H9 (cell line): ENCODE data around the gene IGFL1. TPM values are rescaled to one million over a fixed set of nuclear protein-coding genes. Genes with fewer than 3 reads are reported as not detected.

ENCODE experiments used
- DNase-seq: peaks from one replicate; pipeline ENCODE4 v3.0.0-alpha.2; 2017
- H2AFZ ChIP-seq: one replicate; pipeline ENCODE4 v1.6.1; 2013; ENCODE audit warnings: mild to moderate bottlenecking, low read length, control low read depth, moderate library complexity
- H2AK5ac ChIP-seq: 2 replicates; pipeline ENCODE4 v1.6.1; 2013; ENCODE audit warnings: low read length, control low read depth, mixed read lengths; ENCODE audit not compliant: insufficient read length
- H2BK120ac ChIP-seq: one replicate; pipeline ENCODE4 v1.6.1; 2013; ENCODE audit warnings: low read depth, mild to moderate bottlenecking, low read length, control low read depth, inconsistent platforms; ENCODE audit not compliant: poor library complexity, severe bottlenecking
- H2BK12ac ChIP-seq: 2 replicates; pipeline ENCODE4 v1.6.1; 2013; ENCODE audit warnings: low read length, control low read depth, mixed read lengths, low read depth; ENCODE audit not compliant: insufficient read length
- H2BK15ac ChIP-seq: 2 replicates; pipeline ENCODE4 v1.6.1; 2013; ENCODE audit warnings: low read depth, low read length, control low read depth
- H2BK20ac ChIP-seq: one replicate; pipeline ENCODE4 v1.6.1; 2013; ENCODE audit warnings: low read depth, mild to moderate bottlenecking, low read length, control low read depth, inconsistent platforms; ENCODE audit not compliant: poor library complexity, severe bottlenecking
- H2BK5ac ChIP-seq: 2 replicates; pipeline ENCODE4 v1.6.1; 2013; ENCODE audit warnings: low read length, control low read depth, mixed read lengths; ENCODE audit not compliant: insufficient read length
- H3K14ac ChIP-seq: 2 replicates; pipeline ENCODE4 v1.6.1; 2013; ENCODE audit warnings: low read length, control low read depth; ENCODE audit not compliant: insufficient read depth
- H3K18ac ChIP-seq: 2 replicates; pipeline ENCODE4 v1.6.1; 2013; ENCODE audit warnings: low read depth, mild to moderate bottlenecking, mixed read lengths, low read length, control low read depth; ENCODE audit not compliant: insufficient read length
- H3K23ac ChIP-seq: 2 replicates; pipeline ENCODE4 v1.6.1; 2013; ENCODE audit warnings: low read length, control low read depth, mixed read lengths, low read depth; ENCODE audit not compliant: insufficient read length
- H3K23me2 ChIP-seq: 2 replicates; pipeline ENCODE4 v1.6.1; 2013; ENCODE audit warnings: low read depth, mild to moderate bottlenecking, mixed read lengths, low read length, control low read depth; ENCODE audit not compliant: insufficient read length, poor library complexity, severe bottlenecking
- H3K27ac ChIP-seq: 2 replicates; pipeline ENCODE4 v1.5.1; 2013; ENCODE audit warnings: low read length, control low read depth, mixed read lengths, low read depth; ENCODE audit not compliant: insufficient read length
- H3K27me3 ChIP-seq: 2 replicates; pipeline ENCODE4 v1.6.1; 2013; ENCODE audit warnings: low read length, control low read depth, inconsistent platforms; ENCODE audit not compliant: insufficient read depth
- H3K4ac ChIP-seq: 2 replicates; pipeline ENCODE4 v1.6.1; 2013; ENCODE audit warnings: low read depth, mild to moderate bottlenecking, control low read depth, inconsistent platforms, low read length, moderate library complexity
- H3K4me1 ChIP-seq: 2 replicates; pipeline ENCODE4 v1.6.1; 2013; ENCODE audit warnings: low read length, control low read depth, inconsistent platforms; ENCODE audit not compliant: insufficient read depth
- H3K4me2 ChIP-seq: 2 replicates; pipeline ENCODE4 v1.6.1; 2013; ENCODE audit warnings: low read length, control low read depth, mixed read lengths; ENCODE audit not compliant: insufficient read length, insufficient read depth
- H3K56ac ChIP-seq: 2 replicates; pipeline ENCODE4 v1.6.1; 2013; ENCODE audit warnings: low read depth, mild to moderate bottlenecking, mixed read lengths, low read length, control low read depth; ENCODE audit not compliant: insufficient read length
- H3K79me1 ChIP-seq: 2 replicates; pipeline ENCODE4 v1.6.1; 2013; ENCODE audit warnings: low read depth, mild to moderate bottlenecking, moderate library complexity, low read length, control low read depth, inconsistent platforms; ENCODE audit not compliant: insufficient read depth, poor library complexity, severe bottlenecking
- H3K79me2 ChIP-seq: 2 replicates; pipeline ENCODE4 v1.6.1; 2013; ENCODE audit warnings: low read length, control low read depth, inconsistent platforms; ENCODE audit not compliant: insufficient read depth
- H3K9ac ChIP-seq: 2 replicates; pipeline ENCODE4 v1.6.1; 2013; ENCODE audit warnings: low read length, control low read depth, mixed read lengths; ENCODE audit not compliant: insufficient read length; ENCODE audit errors: extremely low read depth
- H3K9me3 ChIP-seq: one replicate; pipeline ENCODE4 v1.6.1; 2013; ENCODE audit warnings: low read depth, low read length, inconsistent platforms; ENCODE audit not compliant: control insufficient read depth
- H3T11ph ChIP-seq: one replicate; pipeline ENCODE4 v1.6.1; 2013; ENCODE audit warnings: mild to moderate bottlenecking, low read length, control low read depth, inconsistent platforms
- H4K20me1 ChIP-seq: one replicate; pipeline ENCODE4 v1.6.1; 2013; ENCODE audit not compliant: control insufficient read depth, insufficient read length, insufficient read depth
- H4K5ac ChIP-seq: 2 replicates; pipeline ENCODE4 v1.6.1; 2013; ENCODE audit warnings: low read depth, mild to moderate bottlenecking, mixed read lengths, low read length, control low read depth; ENCODE audit not compliant: insufficient read length
- H4K8ac ChIP-seq: replicated peaks from 2 replicates; pipeline ENCODE4 v1.6.1; 2013; ENCODE audit warnings: low read length, control low read depth, mixed read lengths, low read depth; ENCODE audit not compliant: insufficient read length
- H4K91ac ChIP-seq: 2 replicates; pipeline ENCODE4 v1.6.1; 2013; ENCODE audit warnings: low read depth, mild to moderate bottlenecking, moderate library complexity, mixed read lengths, low read length, control low read depth; ENCODE audit not compliant: insufficient read length
- H3K27ac Mint-ChIP-seq, 3 experiments: 2 replicates in 2 of 3; 3 replicates in 1 of 3; pipeline ENCODE4 v1.8.0; 2020 to 2021; ENCODE audit warnings: mixed read lengths in 3 of 3, mild to moderate bottlenecking in 1 of 3, moderate library complexity in 1 of 3
- H3K27me3 Mint-ChIP-seq: 2 replicates; pipeline ENCODE4 v1.8.0; 2021; ENCODE audit warnings: low read depth, mild to moderate bottlenecking, moderate library complexity, mixed read lengths
- H3K36me3 Mint-ChIP-seq, 3 experiments: 2 replicates in 2 of 3; 3 replicates in 1 of 3; pipeline ENCODE4 v1.8.0; 2020 to 2021; ENCODE audit warnings: low read depth in 3 of 3, mixed read lengths in 3 of 3; ENCODE audit not compliant: insufficient read depth in 1 of 3
- H3K4me1 Mint-ChIP-seq, 2 experiments: 2 replicates each; pipeline ENCODE4 v1.8.0; 2020; ENCODE audit warnings: mixed read lengths in 2 of 2
- H3K4me3 Mint-ChIP-seq, 2 experiments: 2 replicates in 1 of 2; 3 replicates in 1 of 2; pipeline ENCODE4 v1.8.0; 2020 to 2021; ENCODE audit warnings: mild to moderate bottlenecking in 2 of 2, mixed read lengths in 2 of 2, moderate library complexity in 1 of 2
- H3K9me3 Mint-ChIP-seq, 2 experiments: 2 replicates in 1 of 2; 3 replicates in 1 of 2; pipeline ENCODE4 v1.8.0; 2020; ENCODE audit warnings: mild to moderate bottlenecking in 2 of 2, mixed read lengths in 2 of 2, moderate library complexity in 1 of 2
- CTCF ChIP-seq: fragments of 200-600 bp; sonication (generic); conservative IDR thresholded peaks from 3 replicates; pipeline ENCODE4 v1.8.0; 2021; ENCODE audit warnings: antibody characterized with exemption, mild to moderate bottlenecking
- WGBS: extraction: QIAGEN DNeasy Blood & Tissue Kit; methylation state at CpG from one replicate; pipeline ENCODE4 v1.1.7; 2013; ENCODE audit warnings: missing lambda C conversion rate, low lambda C conversion rate, mixed read lengths; ENCODE audit not compliant: insufficient read length; ENCODE audit errors: extremely low coverage; 5-methylcytosine and 5-hydroxymethylcytosine counted together
- total RNA-seq: library from RNA; stranded (reverse); gene quantifications from 2 replicates; pipeline ENCODE4 v1.2.1, GENCODE V29; 2021

IGFL1 gene
- total RNA-seq, 1 experiment from 2014 or later: not detected

DNA sequence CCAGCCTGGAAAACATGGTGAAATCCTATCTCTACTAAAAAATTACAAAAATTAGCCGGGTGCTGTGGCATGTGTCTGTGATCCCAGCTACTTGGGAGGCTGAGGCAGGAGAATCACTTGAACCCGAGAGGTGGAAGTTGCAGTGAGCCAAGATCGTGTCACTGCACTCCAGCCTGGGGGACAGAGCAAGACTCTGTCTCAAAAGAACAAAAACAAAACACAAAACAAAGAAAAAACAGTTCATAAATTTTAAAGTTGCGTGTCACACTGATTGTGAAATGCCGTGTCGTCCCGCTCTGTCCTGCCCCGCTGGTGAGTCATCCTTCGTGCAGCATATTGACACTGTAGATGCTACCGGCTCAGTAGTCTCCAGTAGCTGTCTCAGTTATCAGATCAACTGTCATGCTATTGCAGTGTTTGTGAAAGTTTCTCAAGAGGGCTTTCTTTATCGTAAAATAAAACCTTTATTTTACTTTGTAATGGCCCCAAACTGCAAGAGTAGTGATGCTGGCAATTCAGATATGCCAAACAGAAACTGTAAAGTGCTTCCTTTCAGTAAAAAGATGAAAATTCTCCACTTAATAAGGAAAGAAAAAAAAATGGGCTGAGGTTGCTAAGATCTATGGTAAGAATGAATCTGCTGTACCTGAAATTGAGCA is 36.4 kb upstream of the IGFL1 start:
- Histone ChIP-seq H3K27ac (no peak overlapping the region), H3K9me3 (no peaks in the 10 kb centered on the region), H2AK5ac (no peak overlapping the region), H3K23me2 (no peaks in the 10 kb centered on the region), H3K9ac (no peak overlapping the region), H2BK15ac (no peak overlapping the region), H2BK12ac (no peak overlapping the region), H3K4me2 (no peak overlapping the region), H4K91ac (no peak overlapping the region), H2BK120ac (no peak overlapping the region), H2AFZ (no peak overlapping the region), H3T11ph (no peak overlapping the region), H3K79me2 (no peaks in the 10 kb centered on the region), H3K4me1 (no peaks in the 10 kb centered on the region), H3K79me1 (no peaks in the 10 kb centered on the region), H3K14ac (no peak overlapping the region), H4K20me1 (no peaks in the 10 kb centered on the region), H4K5ac (no peak overlapping the region), H3K56ac (no peak overlapping the region), H3K23ac (no peak overlapping the region), H2BK5ac (no peak overlapping the region), H4K8ac (no peak overlapping the region), H3K4ac (no peak overlapping the region), H3K27me3 (no peaks in the 10 kb centered on the region), H2BK20ac (no peak overlapping the region), H3K18ac (no peak overlapping the region)
- no CpG with 5 or more reads among the region's 11 CpGs for WGBS
- no peaks in the 10 kb centered on the region for H3K36me3 Mint-ChIP-seq
- H3K4me1 Mint-ChIP-seq: peaks cover 0 to 5% of the 10 kb centered on the region in 2 experiments; a peak in 2 of 4 replicates
- H3K27me3 Mint-ChIP-seq: peaks cover 2% of the 10 kb centered on the region; the same call in 1 of the 2 replicates
- no peaks in the 10 kb centered on the region for H3K9me3 Mint-ChIP-seq
- TF ChIP-seq CTCF: no peak
- H3K4me3 Mint-ChIP-seq: no peak overlapping the region
- no peak for DNase-seq
- no peak overlapping the region for H3K27ac Mint-ChIP-seq
